GM21515 (cell line): ENCODE results near the gene XAGE2.

Source experiments
- ATAC-seq: cut with Tn5 transposase; IDR thresholded peaks from one replicate; pipeline ENCODE4 v1.9.1; 2021; ENCODE audit not compliant: unreplicated experiment

The XAGE2 gene

GRCh38 chrX:52424656-52425055 lies 55.8 kb downstream of the XAGE2 start:
- no peak for ATAC-seq
